ENCODE data around the gene AOC2.
"Not testable (repeated sequence)": the region's sequence is repeated elsewhere in the genome, so short reads cannot be mapped to it uniquely, and the experiment has no call there.

Gene AOC2

DNA sequence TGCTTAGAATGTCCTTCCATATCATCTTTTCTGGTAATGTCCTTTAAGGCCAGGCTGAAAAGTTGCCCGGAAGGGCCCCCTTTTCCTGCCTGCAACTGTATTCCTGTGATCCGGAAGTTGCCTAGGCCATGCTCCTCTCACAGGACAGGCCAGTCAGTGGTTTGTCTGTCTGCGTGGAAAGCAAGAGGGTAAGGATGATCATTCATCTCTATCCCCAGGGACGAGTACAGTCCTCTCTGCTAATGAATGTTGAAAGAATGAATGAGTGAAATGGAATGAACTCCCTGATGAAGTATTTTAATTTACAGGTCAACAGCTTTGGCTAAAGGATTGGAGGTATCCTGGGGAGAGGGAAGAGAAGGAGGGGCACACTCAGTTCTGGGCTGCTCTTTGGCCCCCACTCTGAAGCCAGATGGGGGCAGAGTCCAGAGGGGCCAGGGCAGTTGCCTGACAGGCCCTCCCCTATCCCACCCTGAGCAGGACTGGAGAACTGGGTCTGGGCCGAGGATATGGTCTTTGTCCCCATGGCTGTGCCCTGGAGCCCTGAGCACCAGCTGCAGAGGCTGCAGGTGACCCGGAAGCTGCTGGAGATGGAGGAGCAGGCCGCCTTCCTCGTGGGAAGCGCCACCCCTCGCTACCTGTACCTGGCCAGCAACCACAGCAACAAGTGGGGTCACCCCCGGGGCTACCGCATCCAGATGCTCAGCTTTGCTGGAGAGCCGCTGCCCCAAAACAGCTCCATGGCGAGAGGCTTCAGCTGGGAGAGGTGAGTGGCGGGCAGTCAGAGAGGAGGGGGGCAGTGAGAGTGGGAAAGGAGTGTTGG lies 9.8 kb downstream of the AOC2 start:
- Histone ChIP-seq H3K4me2 (ENCODE audit: low read length) (no peak overlapping the region), H3F3A (ENCODE audit: insufficient read depth, low read length) (no peaks in the 10 kb centered on the region), H4K20me1 (ENCODE audit: insufficient read depth, low read length) (no peaks in the 10 kb centered on the region), H2AFZ (ENCODE audit: low read length) (no peak overlapping the region), H3K9ac (ENCODE audit: low read length) (no peak overlapping the region), H3K4me3 (ENCODE audit: low read depth, low read length, poor library complexity, severe bottlenecking) (no peak overlapping the region), H3K36me3 (ENCODE audit: insufficient read depth, low read length) (no peaks in the 10 kb centered on the region), H3K27ac (ENCODE audit: low read depth, low read length, poor library complexity, severe bottlenecking) (no peak overlapping the region), H3K4me1 (ENCODE audit: insufficient read depth, low read length, severe bottlenecking) (peaks cover 6% of the 10 kb centered on the region), H3K27me3 (ENCODE audit: insufficient read depth, low read length) (no peaks in the 10 kb centered on the region), H3K9me3 (ENCODE audit: low read length) (no peaks in the 10 kb centered on the region), H3K9me2 (ENCODE audit: low read depth, low read length) (no peaks in the 10 kb centered on the region), H3K79me2 (ENCODE audit: insufficient read depth, low read length) (no peaks in the 10 kb centered on the region)
- TF ChIP-seq CTCF (IDR thresholded peaks at IDR 0.05; ENCODE audit: low read length): no peak
- no peak for TF ChIP-seq EZH2 (IDR thresholded peaks at IDR 0.05; ENCODE audit: borderline replicate concordance, low read length)

DNA sequence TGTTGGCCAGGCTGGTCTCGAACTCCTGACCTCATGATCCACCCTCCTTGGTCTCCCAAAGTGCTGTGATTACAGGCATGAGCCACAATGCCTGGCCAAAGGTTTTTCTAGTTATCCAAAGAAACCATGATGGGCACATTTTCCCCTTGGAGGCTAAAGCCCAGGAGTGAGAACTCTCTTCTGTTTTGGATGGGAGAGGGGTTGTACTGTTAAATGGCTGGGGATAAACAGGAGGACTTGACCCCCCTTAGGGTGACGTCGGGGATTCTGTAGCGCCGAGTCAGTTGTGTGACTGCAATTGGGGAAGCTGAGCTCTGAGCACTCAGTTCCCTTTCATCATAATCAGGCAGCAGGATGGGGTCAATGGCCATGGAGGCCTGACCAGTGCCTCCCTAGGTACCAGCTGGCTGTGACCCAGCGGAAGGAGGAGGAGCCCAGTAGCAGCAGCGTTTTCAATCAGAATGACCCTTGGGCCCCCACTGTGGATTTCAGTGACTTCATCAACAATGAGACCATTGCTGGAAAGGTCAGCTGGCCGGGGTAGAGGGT lies 10.7 kb downstream of the AOC2 start:
- Histone ChIP-seq H3K79me2 (ENCODE audit: insufficient read depth, low read length) (no peaks in the 10 kb centered on the region), H3K27me3 (ENCODE audit: insufficient read depth, low read length) (no peaks in the 10 kb centered on the region), H3K36me3 (ENCODE audit: insufficient read depth, low read length) (no peaks in the 10 kb centered on the region), H2AFZ (ENCODE audit: low read length) (no peak overlapping the region), H3K4me2 (ENCODE audit: low read length) (no peak overlapping the region), H3K4me1 (ENCODE audit: insufficient read depth, low read length, severe bottlenecking) (peaks cover 6% of the 10 kb centered on the region), H3K4me3 (ENCODE audit: low read depth, low read length, poor library complexity, severe bottlenecking) (no peak overlapping the region), H3K9me2 (ENCODE audit: low read depth, low read length) (no peaks in the 10 kb centered on the region), H3K9me3 (ENCODE audit: low read length) (no peaks in the 10 kb centered on the region), H3K9ac (ENCODE audit: low read length) (no peak overlapping the region), H4K20me1 (ENCODE audit: insufficient read depth, low read length) (no peaks in the 10 kb centered on the region), H3K27ac (ENCODE audit: low read depth, low read length, poor library complexity, severe bottlenecking) (no peak overlapping the region), H3F3A (ENCODE audit: insufficient read depth, low read length) (no peaks in the 10 kb centered on the region)
- TF ChIP-seq CTCF (IDR thresholded peaks at IDR 0.05; ENCODE audit: low read length): no peak
- no peak for TF ChIP-seq EZH2 (IDR thresholded peaks at IDR 0.05; ENCODE audit: borderline replicate concordance, low read length)

GRCh38 chr17:42856093-42856492 lies 11.7 kb downstream of the AOC2 start:
- not testable (repeated sequence) for H3K4me2 ChIP-seq (ENCODE audit: low read length); H3K27me3 ChIP-seq (ENCODE audit: insufficient read depth, low read length); H3F3A ChIP-seq (ENCODE audit: insufficient read depth, low read length); H3K9me3 ChIP-seq (ENCODE audit: low read length); H3K4me3 ChIP-seq (ENCODE audit: low read depth, low read length, poor library complexity, severe bottlenecking); H4K20me1 ChIP-seq (ENCODE audit: insufficient read depth, low read length); H3K9ac ChIP-seq (ENCODE audit: low read length); H3K4me1 ChIP-seq (ENCODE audit: insufficient read depth, low read length, severe bottlenecking); H3K9me2 ChIP-seq (ENCODE audit: low read depth, low read length); H2AFZ ChIP-seq (ENCODE audit: low read length); H3K79me2 ChIP-seq (ENCODE audit: insufficient read depth, low read length); H3K27ac ChIP-seq (ENCODE audit: low read depth, low read length, poor library complexity, severe bottlenecking); H3K36me3 ChIP-seq (ENCODE audit: insufficient read depth, low read length)

- not testable (repeated sequence) for H3K27me3 ChIP-seq (ENCODE audit: insufficient read depth, low read length); H3K4me3 ChIP-seq (ENCODE audit: low read depth, low read length, poor library complexity, severe bottlenecking); H3K4me2 ChIP-seq (ENCODE audit: low read length); H4K20me1 ChIP-seq (ENCODE audit: insufficient read depth, low read length); H3K9me3 ChIP-seq (ENCODE audit: low read length); H3F3A ChIP-seq (ENCODE audit: insufficient read depth, low read length); H3K79me2 ChIP-seq (ENCODE audit: insufficient read depth, low read length); H2AFZ ChIP-seq (ENCODE audit: low read length); H3K4me1 ChIP-seq (ENCODE audit: insufficient read depth, low read length, severe bottlenecking); H3K27ac ChIP-seq (ENCODE audit: low read depth, low read length, poor library complexity, severe bottlenecking); H3K9me2 ChIP-seq (ENCODE audit: low read depth, low read length); H3K36me3 ChIP-seq (ENCODE audit: insufficient read depth, low read length); H3K9ac ChIP-seq (ENCODE audit: low read length)
Measured at GRCh38 chr17:42856516-42856915, 12.1 kb downstream of the AOC2 start.

Data from OCI-LY1 (cell line).